CD4-positive, alpha-beta T cell treated with Interleukin-15 for 4 hours (primary cell): ENCODE results near the gene NRF1.

Experiments
- DNase-seq: peaks from one replicate; pipeline ENCODE4 v3.0.0-alpha.2; 2020; ENCODE audit warnings: low spot score

Gene NRF1

GRCh38 chr7:129740574-129741410, 129.3 kb downstream of the NRF1 start:
- DNase-seq, result no peak

GRCh38 chr7:129741743-129742213, 130.3 kb downstream of the NRF1 start:
- no peak for DNase-seq

GRCh38 chr7:129742256-129742655, 130.7 kb downstream of the NRF1 start:
- DNase-seq, result no peak

- no peak for DNase-seq
These were observed 135.5 kb downstream of the NRF1 start for GRCh38 chr7:129746857-129747529.

GRCh38 chr7:129748356-129749109, 137.0 kb downstream of the NRF1 start:
- DNase-seq, result no peak

- DNase-seq, result no peak
These were observed 138.6 kb downstream of the NRF1 start for GRCh38 chr7:129750091-129750490.

- DNase-seq, result no peak
These were observed 139.0 kb downstream of the NRF1 start for GRCh38 chr7:129750501-129750900.

GRCh38 chr7:129751916-129752315, 140.4 kb downstream of the NRF1 start:
- DNase-seq, result no peak

- DNase-seq, result no peak
These were observed 141.2 kb downstream of the NRF1 start for GRCh38 chr7:129752760-129753159.

- no peak for DNase-seq
These were observed 142.9 kb downstream of the NRF1 start for GRCh38 chr7:129754406-129754805.

GRCh38 chr7:129757991-129758390, 146.5 kb downstream of the NRF1 start:
- DNase-seq, result no peak

GRCh38 chr7:129762387-129762969, 151.0 kb downstream of the NRF1 start:
- no peak for DNase-seq

GRCh38 chr7:129764247-129765084, 152.9 kb downstream of the NRF1 start:
- no peak for DNase-seq

GRCh38 chr7:129765352-129765751, 153.8 kb downstream of the NRF1 start:
- no peak for DNase-seq

- no peak for DNase-seq
These were observed 155.8 kb downstream of the NRF1 start for GRCh38 chr7:129767120-129768015.

- DNase-seq, result no peak
These were observed 157.3 kb downstream of the NRF1 start for GRCh38 chr7:129768614-129769399.

- DNase-seq, result no peak
These were observed 157.9 kb downstream of the NRF1 start for GRCh38 chr7:129769400-129769774.

- DNase-seq, result no peak
These were observed 158.6 kb downstream of the NRF1 start for GRCh38 chr7:129769866-129770808.
